Stimulated activated CD4-positive, alpha-beta T cell treated with anti-CD3 and anti-CD28 coated beads, Interleukin-4, amount 100 ng/mL, for 4 hours (primary cell): ENCODE results near the gene ZNF695.

Experiments used
- DNase-seq, 2 experiments: peaks; one replicate each; pipeline ENCODE4 v3.0.0-alpha.2; 2020

ZNF695 gene

DNA sequence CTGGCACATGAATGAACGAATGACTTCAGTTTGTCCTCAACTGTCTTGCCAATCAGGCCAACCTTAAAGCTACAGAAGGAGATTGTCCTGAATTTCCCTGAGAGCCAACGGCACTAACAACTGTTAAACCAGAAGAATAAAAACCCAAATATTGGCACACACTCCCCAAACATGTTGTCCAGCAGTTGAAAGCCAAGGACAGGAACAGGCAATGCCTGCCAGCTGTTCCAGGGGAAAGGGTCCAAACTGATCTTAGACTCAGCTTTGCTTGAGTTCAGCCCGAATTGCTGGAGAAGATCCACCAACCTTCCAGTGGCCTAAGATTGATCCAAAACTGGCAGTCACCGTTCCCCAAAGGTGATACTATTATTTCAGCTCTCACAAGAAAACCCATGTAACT is 53.7 kb downstream of the ZNF695 start:
- no peak for DNase-seq

DNA sequence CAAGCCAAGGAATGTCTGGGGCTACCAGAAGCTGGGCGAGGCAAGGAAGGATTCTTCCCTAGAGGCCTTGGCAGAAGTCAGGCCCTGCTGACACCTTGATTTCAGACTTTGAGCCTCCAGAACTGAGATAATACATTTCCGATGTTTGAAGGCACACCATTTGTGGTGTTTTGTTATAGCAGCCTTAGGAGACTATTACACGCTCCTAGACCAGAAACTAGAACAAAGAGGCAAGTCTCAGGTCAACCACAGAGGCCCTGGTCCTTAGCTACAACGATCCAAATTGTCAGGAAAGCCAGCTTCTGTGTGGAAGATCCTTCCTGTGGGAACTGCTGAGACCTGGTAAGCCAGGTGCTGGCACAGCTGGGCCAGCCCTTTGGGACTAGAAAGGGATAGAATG is 56.4 kb downstream of the ZNF695 start:
- DNase-seq, result no peak

DNA sequence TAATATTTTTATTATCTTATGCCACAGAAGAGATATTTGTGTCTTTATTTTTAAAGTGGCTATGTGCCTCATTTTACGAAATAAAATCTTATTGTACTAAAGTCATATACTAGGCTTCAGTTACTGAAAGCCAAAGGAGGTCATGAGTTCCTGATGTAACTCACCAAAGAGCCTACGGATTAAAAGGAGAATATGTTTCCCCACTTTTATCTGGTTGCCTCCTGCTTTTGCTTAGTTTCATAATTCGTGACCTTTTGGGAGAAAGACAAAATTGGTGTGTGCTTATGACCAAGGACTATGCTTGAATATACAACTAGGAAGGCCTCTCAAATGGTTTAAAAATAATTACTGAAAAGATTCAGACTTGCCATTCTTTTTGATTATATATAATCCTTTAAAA is 57.9 kb downstream of the ZNF695 start:
- DNase-seq, result no peak

DNA sequence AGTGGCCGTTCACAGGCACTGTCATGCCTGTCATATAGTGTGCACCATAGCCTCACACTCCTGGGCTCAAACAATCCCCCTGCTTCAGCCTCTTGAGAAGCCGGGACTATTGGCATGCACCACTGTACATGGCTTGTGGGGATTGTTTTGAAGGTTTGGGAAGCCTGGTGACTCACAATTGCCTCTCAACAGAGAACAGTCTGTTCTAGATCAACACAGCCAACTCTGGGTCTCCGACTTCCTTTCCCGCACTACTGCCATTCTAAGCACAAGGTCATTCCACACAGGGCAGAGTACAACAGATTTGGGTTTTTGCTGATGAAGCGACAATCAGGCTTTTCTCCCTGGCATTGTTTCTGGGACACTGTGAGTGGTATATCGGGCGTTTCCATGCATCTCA is 60.6 kb downstream of the ZNF695 start:
- no peak for DNase-seq

DNA sequence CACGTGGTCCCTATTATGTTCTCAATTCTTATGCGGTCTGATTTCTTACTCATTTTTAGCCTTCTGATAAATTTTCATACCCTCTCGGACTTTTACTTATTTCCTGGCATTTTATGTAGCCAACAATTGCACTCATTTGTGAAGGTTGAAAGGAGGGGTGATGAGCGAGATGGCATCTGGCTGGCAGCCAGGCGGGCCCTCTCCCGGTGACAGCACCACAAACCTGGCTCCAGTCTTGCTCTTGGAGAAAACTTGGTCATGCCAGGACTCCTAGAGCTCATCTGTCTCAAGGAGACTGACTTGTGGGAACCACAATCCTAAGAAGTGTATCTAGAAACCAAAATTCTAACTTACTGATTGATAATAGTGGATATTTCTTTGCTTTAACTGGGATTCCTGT is 61.5 kb downstream of the ZNF695 start:
- no peak for DNase-seq
